Measurements from ENCODE around the gene HMOX2.

- TF ChIP-seq CTCF (IDR thresholded peaks at IDR 0.05; ENCODE audit: low read depth, low read length, poor library complexity, severe bottlenecking) (no peak), EZH2phosphoT487 (IDR thresholded peaks at IDR 0.05; ENCODE audit: borderline replicate concordance, low read length) (no peak)
Measured at GRCh38 chr16:4509420-4509819, 33.2 kb downstream of the HMOX2 start.
